ENCODE results near the gene WFIKKN2. TPM values are rescaled to one million over a fixed set of nuclear protein-coding genes. Genes with fewer than 3 reads are reported as not detected.

WFIKKN2 gene
- total and polyA plus RNA-seq, 2 of the 13 experiments (the other 11 are each of a cell fraction or from before 2014, with no cell fraction given), result not detected

- TF ChIP-seq ZBTB39 (CRISPR knock-in tag; IDR thresholded peaks at IDR 0.05) (no peak), CEBPB (IDR thresholded peaks at IDR 0.05; ENCODE audit: borderline replicate concordance, low read depth, low read length) (peak; percentile 81), ZC3H13 (CRISPR knock-in tag; IDR thresholded peaks at IDR 0.05) (0 out of 2 replicates have a peak, but pooled peaks have one; percentile 54), ZNF800 (CRISPR knock-in tag; IDR thresholded peaks at IDR 0.05) (no peak), ZNF232 (CRISPR knock-in tag; IDR thresholded peaks at IDR 0.05; ENCODE audit: borderline replicate concordance) (no peak), PAF1 (CRISPR knock-in tag; IDR thresholded peaks at IDR 0.05) (peak; percentile 81; the same call in 1 of the 2 replicates), SSRP1 (CRISPR knock-in tag; IDR thresholded peaks at IDR 0.05) (peak; percentile 22; the same call in 1 of the 2 replicates), TRIM24 (CRISPR knock-in tag; IDR thresholded peaks at IDR 0.05) (no peak), UBTF (CRISPR knock-in tag; IDR thresholded peaks at IDR 0.05) (no peak), SMYD3 (CRISPR knock-in tag; IDR thresholded peaks at IDR 0.05) (0 out of 2 replicates have a peak, but pooled peaks have one; percentile 17)
Measured at GRCh38 chr17:50861822-50862528, 26.6 kb downstream of the WFIKKN2 start (continued).
